ENCODE results near the gene PRDM4. TPM values are rescaled to one million over a fixed set of nuclear protein-coding genes. Genes with fewer than 3 reads are reported as not detected.

PRDM4 gene
- total and polyA plus RNA-seq, 8 donors, result 8.3 to 207 (median 35.9) TPM

DNA sequence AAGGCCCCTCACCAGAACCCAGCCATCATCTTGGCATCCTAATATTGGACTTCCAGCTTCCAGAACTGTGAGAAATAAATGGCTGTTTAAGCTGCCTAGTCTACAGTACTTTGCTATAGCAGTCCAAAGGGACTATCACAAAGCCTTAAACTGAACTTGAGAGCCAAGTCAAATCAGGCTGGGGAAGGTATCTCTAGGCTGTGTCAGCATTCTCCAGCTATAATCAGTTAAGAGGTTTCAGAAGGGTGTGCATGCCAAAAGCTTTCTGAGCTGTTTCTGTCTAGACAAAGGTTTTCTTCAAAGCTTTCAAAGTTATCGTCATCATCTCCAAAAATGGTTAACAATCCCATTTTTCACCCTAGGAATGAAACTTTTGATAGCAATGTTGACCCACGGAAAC, 21.1 kb upstream of the PRDM4 start:
- H3K4me1 ChIP-seq, result peaks cover 0 to 18% (median 4%) of the 10 kb centered on the region in 4 donors
- TF ChIP-seq POLR2AphosphoS5 (IDR thresholded peaks at IDR 0.05) (no peak), EP300 (IDR thresholded peaks at IDR 0.05) (no peak), POLR2A (IDR thresholded peaks at IDR 0.05) (no peak)
- TF ChIP-seq, protein P1, sequence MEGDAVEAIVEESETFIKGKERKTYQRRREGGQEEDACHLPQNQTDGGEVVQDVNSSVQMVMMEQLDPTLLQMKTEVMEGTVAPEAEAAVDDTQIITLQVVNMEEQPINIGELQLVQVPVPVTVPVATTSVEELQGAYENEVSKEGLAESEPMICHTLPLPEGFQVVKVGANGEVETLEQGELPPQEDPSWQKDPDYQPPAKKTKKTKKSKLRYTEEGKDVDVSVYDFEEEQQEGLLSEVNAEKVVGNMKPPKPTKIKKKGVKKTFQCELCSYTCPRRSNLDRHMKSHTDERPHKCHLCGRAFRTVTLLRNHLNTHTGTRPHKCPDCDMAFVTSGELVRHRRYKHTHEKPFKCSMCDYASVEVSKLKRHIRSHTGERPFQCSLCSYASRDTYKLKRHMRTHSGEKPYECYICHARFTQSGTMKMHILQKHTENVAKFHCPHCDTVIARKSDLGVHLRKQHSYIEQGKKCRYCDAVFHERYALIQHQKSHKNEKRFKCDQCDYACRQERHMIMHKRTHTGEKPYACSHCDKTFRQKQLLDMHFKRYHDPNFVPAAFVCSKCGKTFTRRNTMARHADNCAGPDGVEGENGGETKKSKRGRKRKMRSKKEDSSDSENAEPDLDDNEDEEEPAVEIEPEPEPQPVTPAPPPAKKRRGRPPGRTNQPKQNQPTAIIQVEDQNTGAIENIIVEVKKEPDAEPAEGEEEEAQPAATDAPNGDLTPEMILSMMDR (IDR thresholded peaks at IDR 0.05), result no peak
- H3K9me3 ChIP-seq, result no peaks in the 10 kb centered on the region
- 23 to 68% (median 38%) methylated on average over 2 of the region's 2 CpGs for WGBS, 5 donors
- DNase-seq, result no peak
- no peak overlapping the region for H3K27ac ChIP-seq
- peaks cover 0 to 4% (median 0%) of the 10 kb centered on the region in 3 donors for H3K27me3 ChIP-seq
- H3K36me3 ChIP-seq, result no peaks in the 10 kb centered on the region
- intact Hi-C loops (cut with DNase I; ENCODE audit: low total_unique reads), result no loop called here
- no peak overlapping the region for H3K4me3 ChIP-seq

DNA sequence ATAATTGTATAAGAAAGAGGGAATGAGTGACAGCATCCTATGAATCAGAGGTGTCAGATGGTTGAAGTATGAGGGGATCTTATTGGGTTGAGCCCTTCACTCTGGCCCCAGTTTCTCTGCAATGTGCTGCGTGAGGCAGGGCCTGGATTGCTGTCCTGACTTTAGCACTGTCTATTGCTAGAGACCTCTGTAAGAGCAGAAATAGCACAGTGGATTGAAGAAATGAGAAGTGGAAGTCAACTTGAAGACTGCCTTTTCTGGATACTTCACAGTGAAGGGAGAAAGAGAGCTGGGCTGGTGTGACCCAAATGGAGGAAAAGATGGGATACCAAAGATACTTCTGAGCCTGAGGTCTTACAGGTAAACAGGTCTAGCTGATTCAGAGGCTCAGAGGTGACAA, 19.4 kb upstream of the PRDM4 start:
- Histone ChIP-seq H3K4me3 (no peak overlapping the region), H3K9me3 (no peaks in the 10 kb centered on the region), H3K4me1 (peaks cover 0 to 31% (median 13%) of the 10 kb centered on the region in 4 donors), H3K27me3 (peaks cover 0 to 17% (median 9%) of the 10 kb centered on the region in 3 donors), H3K36me3 (no peaks in the 10 kb centered on the region), H3K27ac (peak overlapping the region in 2 of 5 donors; percentile 18 to 24)
- DNase-seq, result no peak
- WGBS, 5 donors, result 0 to 95% (median 91%) methylated on average over 1 of the region's 1 CpG
- TF ChIP-seq, protein P1 (IDR thresholded peaks at IDR 0.05), result no peak
- no peak for TF ChIP-seq POLR2A (IDR thresholded peaks at IDR 0.05)
- TF ChIP-seq POLR2AphosphoS5 (IDR thresholded peaks at IDR 0.05), result no peak
- no peak for TF ChIP-seq EP300 (IDR thresholded peaks at IDR 0.05)
- intact Hi-C loops (cut with DNase I; ENCODE audit: low total_unique reads), result no loop called here

DNA sequence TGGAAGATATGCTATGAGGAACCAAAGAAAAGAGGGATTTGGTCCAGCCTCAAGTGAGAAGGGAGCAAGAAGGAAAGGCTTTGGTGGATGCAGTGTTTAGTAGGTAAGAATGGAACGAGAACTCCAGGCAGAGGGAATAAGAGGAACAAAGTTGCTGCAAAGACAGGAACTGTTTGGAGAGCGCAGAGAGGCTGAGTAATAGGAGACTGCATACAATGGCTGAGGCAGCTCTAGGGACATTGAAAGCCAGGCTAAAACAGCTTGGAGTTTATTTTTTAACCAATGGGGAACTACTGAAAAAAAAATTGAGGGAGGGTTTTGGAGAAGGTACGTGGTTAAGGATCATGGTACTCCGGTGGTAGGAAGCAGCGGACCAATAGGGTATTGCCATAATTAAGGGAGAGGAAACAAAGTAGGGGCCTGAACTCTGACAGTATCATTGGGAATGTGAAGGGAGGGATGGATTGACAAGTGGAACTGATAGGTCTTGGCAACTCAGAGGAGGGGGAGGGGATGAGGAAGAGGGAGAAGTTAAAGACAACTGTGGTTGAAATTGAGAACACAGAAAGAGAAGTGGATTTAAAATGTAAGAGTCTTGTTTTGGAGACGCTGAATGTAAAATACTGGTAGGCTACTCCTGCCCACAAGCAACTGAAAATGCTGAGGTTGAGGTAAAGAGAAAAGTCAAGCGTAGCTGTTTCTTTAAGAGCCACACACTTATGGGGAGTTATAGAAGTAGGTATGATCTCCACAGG, 18.3 kb upstream of the PRDM4 start:
- 65 to 86% (median 85%) methylated on average over 7 of the region's 7 CpGs for WGBS, 5 donors
- TF ChIP-seq POLR2AphosphoS5 (IDR thresholded peaks at IDR 0.05), result no peak
- TF ChIP-seq, protein P1 (IDR thresholded peaks at IDR 0.05), result no peak
- TF ChIP-seq POLR2A (IDR thresholded peaks at IDR 0.05), result no peak
- TF ChIP-seq EP300 (IDR thresholded peaks at IDR 0.05), result no peak
- peaks cover 0 to 28% (median 15%) of the 10 kb centered on the region in 4 donors for H3K4me1 ChIP-seq
- DNase-seq, result no peak
- H3K4me3 ChIP-seq, result no peak overlapping the region
- peak overlapping the region in 1 of 5 donors; percentile 24 for H3K27ac ChIP-seq
- intact Hi-C loops (cut with DNase I; ENCODE audit: low total_unique reads), result loop anchor here (10.0 kb wide), 1 partner anchor 106 kb away; no protein-coding TSS in a partner anchor
- H3K27me3 ChIP-seq, result peaks cover 0 to 27% (median 20%) of the 10 kb centered on the region in 3 donors
- no peaks in the 10 kb centered on the region for H3K9me3 ChIP-seq
- H3K36me3 ChIP-seq, result no peaks in the 10 kb centered on the region

DNA sequence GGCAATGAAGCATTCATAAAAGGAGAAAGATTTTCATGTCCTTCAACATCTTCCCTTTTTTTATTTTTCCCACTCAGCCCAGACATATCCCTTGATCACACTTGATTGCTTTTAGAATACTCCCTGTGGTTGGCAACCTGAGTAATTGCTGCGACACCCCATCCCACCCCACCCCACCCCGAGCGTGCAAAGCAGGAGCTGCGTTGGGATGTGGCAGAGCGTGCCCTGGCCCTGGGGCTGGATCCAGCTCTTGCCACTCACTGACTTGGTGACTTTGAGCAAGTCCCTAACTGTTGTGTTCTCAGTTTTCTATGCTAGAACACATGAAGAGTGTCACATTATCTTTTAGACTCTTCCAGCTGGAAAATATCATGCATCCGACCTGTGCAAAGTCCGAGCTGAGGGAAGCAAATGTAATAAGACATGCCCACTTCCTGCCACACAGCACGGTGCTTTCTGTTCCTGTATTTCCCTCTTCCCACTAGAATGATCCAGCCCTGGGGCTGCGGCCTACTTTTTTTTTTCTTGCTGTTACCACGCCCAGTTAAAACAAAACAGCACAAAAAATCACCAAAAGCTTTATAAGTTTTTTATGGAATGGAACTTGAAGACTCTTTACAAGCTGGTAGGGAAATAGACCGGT, 17.6 kb upstream of the PRDM4 start:
- H3K4me3 ChIP-seq, result no peak overlapping the region
- no peak for DNase-seq
- H3K27ac ChIP-seq, result no peak overlapping the region
- no peaks in the 10 kb centered on the region for H3K36me3 ChIP-seq
- H3K9me3 ChIP-seq, result no peaks in the 10 kb centered on the region
- peaks cover 0 to 21% (median 15%) of the 10 kb centered on the region in 4 donors for H3K4me1 ChIP-seq
- TF ChIP-seq, protein P1 (IDR thresholded peaks at IDR 0.05), result no peak
- no peak for TF ChIP-seq POLR2A (IDR thresholded peaks at IDR 0.05)
- TF ChIP-seq POLR2AphosphoS5 (IDR thresholded peaks at IDR 0.05), result no peak
- TF ChIP-seq EP300 (IDR thresholded peaks at IDR 0.05), result no peak
- intact Hi-C loops (cut with DNase I; ENCODE audit: low total_unique reads), result loop anchor here (10.0 kb wide), 1 partner anchor 106 kb away; no protein-coding TSS in a partner anchor
- H3K27me3 ChIP-seq, result peaks cover 0 to 35% (median 24%) of the 10 kb centered on the region in 3 donors
- WGBS, 5 donors, result 53 to 76% (median 70%) methylated on average over 11 of the region's 11 CpGs
